Measurements from ENCODE around the gene ITK.

The ITK gene

GRCh38 chr5:157267761-157268480 lies 87.3 kb downstream of the ITK start:
- H3K4me3 ChIP-seq (ENCODE audit: low read depth, low read length): no peak overlapping the region
- no peak for TF ChIP-seq CTCF (IDR thresholded peaks at IDR 0.05; ENCODE audit: insufficient read depth, low read length, missing control alignments)
- POLR2A ChIA-PET: no interaction called here
- CTCF ChIA-PET: interaction anchor here (1.1 to 7.4 kb wide), 5 partner anchors 10 to 59 kb away, joined by 3 to 74 read pairs (median 4); no protein-coding TSS in a partner anchor
- DNase-seq (ENCODE audit: low read depth, low spot score): no peak

GRCh38 chr5:157269165-157269671 lies 88.6 kb downstream of the ITK start:
- ChIA-PET CTCF (interaction anchor here (1.0 kb wide), 2 partner anchors 15 to 51 kb away, joined by 3 to 5 read pairs; no protein-coding TSS in a partner anchor), POLR2A (no interaction called here)
- H3K4me3 ChIP-seq (ENCODE audit: low read depth, low read length): no peak overlapping the region
- no peak for TF ChIP-seq CTCF (IDR thresholded peaks at IDR 0.05; ENCODE audit: insufficient read depth, low read length, missing control alignments)
- no peak for DNase-seq (ENCODE audit: low read depth, low spot score)

- POLR2A ChIA-PET: no interaction called here
- TF ChIP-seq CTCF (IDR thresholded peaks at IDR 0.05; ENCODE audit: insufficient read depth, low read length, missing control alignments): no peak
- no peak for DNase-seq (ENCODE audit: low read depth, low spot score)
- no peak overlapping the region for H3K4me3 ChIP-seq (ENCODE audit: low read depth, low read length)
- CTCF ChIA-PET: interaction anchor here (1.0 kb wide), 2 partner anchors 16 to 50 kb away, joined by 3 to 5 read pairs; no protein-coding TSS in a partner anchor
Measured at GRCh38 chr5:157269761-157270272, 89.2 kb downstream of the ITK start.

GRCh38 chr5:157270771-157271170 lies 90.1 kb downstream of the ITK start:
- DNase-seq (ENCODE audit: low read depth, low spot score): no peak
- CTCF ChIA-PET: interaction anchor here (4.6 kb wide), 1 partner anchor 18 kb away, joined by 32 read pairs; no protein-coding TSS in a partner anchor
- POLR2A ChIA-PET: no interaction called here
- H3K4me3 ChIP-seq (ENCODE audit: low read depth, low read length): no peak overlapping the region
- TF ChIP-seq CTCF (IDR thresholded peaks at IDR 0.05; ENCODE audit: insufficient read depth, low read length, missing control alignments): no peak

- TF ChIP-seq CTCF (IDR thresholded peaks at IDR 0.05; ENCODE audit: insufficient read depth, low read length, missing control alignments): no peak
- POLR2A ChIA-PET: no interaction called here
- no peak overlapping the region for H3K4me3 ChIP-seq (ENCODE audit: low read depth, low read length)
- DNase-seq (ENCODE audit: low read depth, low spot score): no peak
- CTCF ChIA-PET: interaction anchor here (0.8 to 4.6 kb wide), 3 partner anchors 19 to 54 kb away, joined by 3 to 32 read pairs (median 4); no protein-coding TSS in a partner anchor
Measured at GRCh38 chr5:157271740-157272271, 91.2 kb downstream of the ITK start.

- no peak for TF ChIP-seq CTCF (IDR thresholded peaks at IDR 0.05; ENCODE audit: insufficient read depth, low read length, missing control alignments)
- CTCF ChIA-PET: interaction anchor here (1.2 to 4.6 kb wide), 3 partner anchors 13 to 40 kb away, joined by 3 to 32 read pairs (median 4); no protein-coding TSS in a partner anchor
- POLR2A ChIA-PET: no interaction called here
- DNase-seq (ENCODE audit: low read depth, low spot score): no peak
- H3K4me3 ChIP-seq (ENCODE audit: low read depth, low read length): no peak overlapping the region
Measured at GRCh38 chr5:157273131-157273556, 92.5 kb downstream of the ITK start.
